Body of pancreas (tissue), 4 donors: Measurements from ENCODE around the gene WWOX.

Experiments used
- CTCF ChIP-seq, 7 experiments: fragments of 450-650 bp in 4 of 7; fragments of 200-600 bp in 3 of 7; sonication (generic) in 3 of 7; IDR thresholded peaks; one replicate each; pipeline ENCODE4 v1.5.1; 2016 to 2019; ENCODE audit warnings: antibody characterized with exemption in 7 of 7
- POLR2A ChIP-seq, 3 donors: fragments of 450-650 bp; IDR thresholded peaks; one replicate each; pipeline ENCODE4 v1.6.1; 2016; ENCODE audit warnings: antibody characterized with exemption in 3 of 3, mild to moderate bottlenecking in 2 of 3

- TF ChIP-seq CTCF (IDR thresholded peaks at IDR 0.05) (no peak), POLR2A (IDR thresholded peaks at IDR 0.05) (no peak)
Observed at GRCh38 chr16:78137782-78138616, 38.5 kb downstream of the WWOX start.
